Stimulated activated CD4-positive, alpha-beta T cell treated with anti-CD3 and anti-CD28 coated beads, Interleukin-2, amount 100 ng/mL, for 4 hours (primary cell): Measurements from ENCODE around the gene CABP4.

Source experiments
- DNase-seq: peaks from one replicate; pipeline ENCODE4 v3.0.0-alpha.2; 2020; ENCODE audit warnings: low read depth

CABP4 gene

DNA sequence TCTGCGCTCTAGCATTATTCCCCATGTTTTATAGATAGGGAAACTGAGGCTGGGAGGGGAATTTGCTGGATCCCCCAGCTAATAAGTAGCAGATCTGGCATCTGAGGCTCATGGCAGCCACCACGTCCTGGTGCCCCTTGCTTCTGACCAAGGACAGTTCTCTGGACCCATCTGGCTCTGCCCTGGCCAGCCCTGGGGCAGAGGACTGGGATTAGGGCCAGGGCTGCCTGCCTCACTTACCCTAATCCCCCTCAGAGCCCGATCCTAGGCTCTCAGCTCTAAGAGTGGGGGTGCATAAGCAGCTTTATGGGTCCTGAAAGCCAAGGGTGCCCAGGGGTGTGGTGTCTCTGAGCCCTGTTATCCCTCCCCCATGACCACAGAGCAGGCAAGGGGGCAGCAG lies at the start of gene CABP4:
TSS of gene CABP4 (plus strand) at position 301 of the 400 bp plus-strand sequence. CDS start at position 371, 70 bp downstream.
- DNase-seq: no peak

DNA sequence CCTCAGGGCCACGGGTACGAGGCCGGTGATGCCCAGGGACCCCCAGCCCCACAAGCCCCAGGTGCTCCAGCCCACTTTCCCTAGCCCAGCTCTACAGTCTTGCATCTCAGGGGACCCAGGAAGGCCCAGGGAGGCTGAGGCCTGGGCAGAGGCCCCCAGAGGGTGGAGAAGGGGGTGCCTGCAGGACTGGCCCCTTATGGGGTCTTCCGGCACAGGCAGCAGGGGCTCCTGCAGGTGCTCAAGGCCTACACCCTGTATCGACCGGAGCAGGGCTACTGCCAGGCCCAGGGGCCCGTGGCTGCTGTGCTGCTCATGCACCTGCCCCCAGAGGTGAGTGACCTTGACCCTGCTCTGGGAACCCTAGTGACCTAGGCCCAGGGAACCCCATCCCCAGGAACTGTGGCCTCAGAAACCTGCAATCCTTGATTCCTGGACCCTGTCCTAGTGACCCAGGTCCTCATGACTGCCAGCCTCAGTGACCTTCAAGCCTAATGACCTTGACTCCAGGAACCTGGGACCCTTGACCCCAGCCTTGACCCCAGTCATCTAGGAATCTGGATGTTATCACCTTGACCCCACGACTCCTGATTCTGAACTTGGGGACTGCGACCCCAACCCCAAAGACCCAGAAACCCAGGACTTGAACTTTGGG lies 49.3 kb upstream of the CABP4 start:
- DNase-seq: no peak

DNA sequence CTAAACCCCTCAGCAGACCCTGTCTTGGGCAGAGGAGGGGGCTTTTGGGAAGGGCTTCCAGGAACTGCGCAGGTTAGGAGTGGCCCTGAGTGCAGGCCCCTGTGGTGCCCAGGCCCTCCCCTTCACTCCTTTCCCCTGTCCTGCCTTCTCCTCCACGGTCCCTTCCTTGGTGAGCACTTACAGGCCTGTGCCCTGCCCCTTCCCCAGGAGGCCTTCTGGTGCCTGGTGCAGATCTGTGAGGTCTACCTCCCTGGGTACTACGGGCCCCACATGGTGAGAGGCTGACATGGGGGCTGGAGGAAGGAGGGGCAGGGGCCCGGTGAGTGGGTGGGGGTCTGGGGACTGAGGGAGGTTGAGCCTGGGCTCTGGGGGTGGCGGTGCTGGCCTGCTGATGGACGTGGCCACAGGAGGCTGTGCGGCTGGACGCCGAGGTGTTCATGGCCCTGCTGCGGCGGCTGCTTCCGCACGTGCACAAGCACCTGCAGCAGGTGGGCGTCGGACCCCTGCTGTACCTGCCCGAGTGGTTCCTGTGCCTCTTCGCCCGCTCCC lies 48.7 kb upstream of the CABP4 start:
- no peak for DNase-seq

DNA sequence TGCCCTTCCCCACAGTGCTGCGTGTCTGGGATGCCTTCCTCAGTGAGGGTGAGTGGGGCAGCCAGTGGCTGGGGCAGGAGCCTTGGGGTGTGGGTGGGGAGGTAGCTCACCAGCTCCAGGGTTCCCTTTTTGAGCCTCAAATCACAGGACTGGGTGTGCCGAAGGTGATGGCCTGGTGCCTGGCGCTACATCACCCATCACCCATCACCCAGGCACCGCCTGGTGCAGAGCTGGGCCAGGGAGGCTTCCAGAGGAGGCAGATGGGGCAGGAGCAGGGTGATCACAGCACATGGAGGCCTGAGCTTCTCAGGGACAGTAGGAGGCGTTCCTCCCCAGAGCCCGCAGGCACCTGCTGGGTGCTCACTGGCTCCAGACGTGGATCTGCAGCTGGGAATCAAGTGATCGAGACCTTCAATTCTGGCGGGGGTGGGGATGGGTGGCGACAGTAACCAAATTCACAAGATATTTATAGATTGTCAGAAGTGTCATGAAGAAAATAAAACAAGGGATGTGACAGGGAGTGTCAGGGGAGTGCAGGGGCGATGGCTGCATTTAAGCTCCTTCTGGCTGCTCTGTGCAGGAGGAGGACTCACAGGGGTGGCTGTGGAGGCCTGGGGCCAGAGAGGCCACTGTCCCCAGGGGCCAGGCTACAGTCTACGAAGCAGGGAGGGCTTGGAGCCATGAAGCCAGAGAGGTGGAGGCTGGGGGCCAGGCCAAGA lies 48.0 kb upstream of the CABP4 start:
- no peak for DNase-seq

DNA sequence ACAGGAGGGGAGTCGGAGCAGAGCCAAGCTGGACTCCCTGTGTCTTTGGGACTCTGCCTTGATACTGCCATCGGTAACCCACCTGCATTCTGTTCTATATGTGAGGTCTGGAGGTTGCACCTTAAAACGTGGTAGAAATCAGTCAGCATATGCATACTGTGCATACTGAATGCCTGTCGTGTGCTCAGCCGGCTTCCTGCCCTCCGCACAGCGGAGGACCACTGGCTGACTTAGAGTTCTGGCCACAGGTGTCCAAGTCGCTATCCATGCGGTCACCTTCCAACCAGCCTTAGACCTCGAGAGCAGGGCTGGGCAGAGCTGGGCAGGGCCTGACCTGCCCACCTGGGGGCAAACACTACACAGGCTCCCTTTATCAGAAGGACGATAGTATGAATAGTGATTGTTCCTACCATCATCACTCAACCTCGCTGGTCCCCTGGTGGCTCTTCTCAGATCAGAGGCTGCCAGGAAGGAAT lies 47.4 kb upstream of the CABP4 start:
- no peak for DNase-seq

DNA sequence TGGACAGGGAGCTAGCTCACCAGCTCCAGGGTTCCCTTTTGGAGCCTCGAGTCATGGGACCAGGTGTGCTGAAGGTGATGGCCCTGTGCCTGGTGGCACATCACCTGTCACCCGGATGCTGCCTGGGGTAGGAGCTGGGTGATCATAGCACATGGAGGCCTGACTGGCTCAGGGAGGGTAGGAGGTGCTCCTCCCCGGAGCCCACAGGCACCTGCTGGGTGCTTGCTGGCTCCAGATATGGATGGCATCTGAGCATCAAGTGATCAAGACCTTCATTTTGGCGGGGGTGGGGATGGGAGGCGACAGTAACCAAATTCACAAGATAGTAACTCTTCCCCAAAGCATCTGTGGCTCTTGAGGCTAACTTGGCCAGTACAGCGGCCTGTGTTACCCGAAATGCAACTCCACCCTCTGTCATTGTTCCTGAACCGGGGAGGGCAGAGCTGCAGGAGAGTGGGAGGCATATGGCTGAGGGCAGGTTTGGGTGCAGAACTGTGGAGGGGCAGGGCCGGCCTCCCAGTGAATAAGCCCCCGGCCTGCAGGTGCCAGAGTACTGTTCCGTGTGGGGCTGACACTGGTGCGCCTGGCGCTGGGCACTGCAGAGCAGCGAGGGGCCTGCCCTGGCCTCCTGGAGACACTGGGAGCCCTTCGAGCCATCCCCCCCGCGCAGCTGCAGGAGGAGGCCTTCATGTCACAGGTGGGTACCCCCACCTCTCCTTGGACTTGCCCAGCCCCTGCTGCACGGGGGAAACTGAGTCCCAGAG lies 46.5 kb upstream of the CABP4 start:
- DNase-seq: no peak

DNA sequence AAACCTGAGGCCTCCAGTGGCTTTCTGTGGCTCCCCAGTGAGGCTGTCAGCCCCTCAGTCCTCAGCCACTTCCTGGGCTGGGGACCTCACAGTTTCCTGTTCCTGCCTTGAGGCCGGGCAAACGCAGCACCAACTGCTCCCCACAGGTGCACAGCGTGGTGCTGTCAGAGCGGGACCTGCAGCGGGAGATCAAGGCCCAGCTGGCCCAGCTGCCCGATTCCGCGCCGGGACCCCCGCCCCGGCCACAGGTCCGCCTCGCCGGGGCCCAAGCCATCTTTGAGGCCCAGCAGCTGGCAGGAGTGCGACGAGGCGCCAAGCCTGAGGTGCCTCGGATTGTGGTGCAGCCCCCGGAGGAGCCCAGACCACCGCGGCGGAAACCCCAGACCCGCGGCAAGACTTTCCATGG lies 45.9 kb upstream of the CABP4 start:
- DNase-seq: no peak

DNA sequence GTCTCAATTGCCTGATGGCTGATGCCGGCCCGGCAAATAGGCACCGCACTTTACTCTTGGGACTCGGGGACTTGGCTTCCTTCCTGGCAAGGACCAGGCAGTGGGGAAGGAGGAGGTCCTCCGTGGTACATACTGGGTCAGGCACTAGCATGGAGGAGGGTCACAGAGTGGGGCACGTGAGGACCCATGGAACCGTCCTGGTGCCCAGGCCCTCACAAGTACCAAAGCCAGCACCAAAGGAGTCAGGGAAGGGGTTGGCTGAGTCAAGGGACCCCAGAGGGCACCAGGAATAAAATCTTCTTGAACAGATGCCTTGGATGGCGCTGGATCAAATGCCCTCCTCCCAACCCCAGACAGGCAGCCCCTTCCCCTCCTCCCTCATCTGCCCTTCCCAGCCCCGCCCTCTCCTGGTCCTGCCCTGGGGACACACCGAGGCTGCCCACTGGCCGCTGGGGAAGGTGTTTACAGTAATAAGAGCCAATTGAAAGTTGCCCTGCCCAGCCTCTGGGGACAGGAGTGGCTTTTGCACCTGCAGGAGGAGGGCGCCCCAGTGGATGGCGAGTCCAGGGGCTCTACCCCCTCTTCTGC lies 45.3 kb upstream of the CABP4 start:
- no peak for DNase-seq

DNA sequence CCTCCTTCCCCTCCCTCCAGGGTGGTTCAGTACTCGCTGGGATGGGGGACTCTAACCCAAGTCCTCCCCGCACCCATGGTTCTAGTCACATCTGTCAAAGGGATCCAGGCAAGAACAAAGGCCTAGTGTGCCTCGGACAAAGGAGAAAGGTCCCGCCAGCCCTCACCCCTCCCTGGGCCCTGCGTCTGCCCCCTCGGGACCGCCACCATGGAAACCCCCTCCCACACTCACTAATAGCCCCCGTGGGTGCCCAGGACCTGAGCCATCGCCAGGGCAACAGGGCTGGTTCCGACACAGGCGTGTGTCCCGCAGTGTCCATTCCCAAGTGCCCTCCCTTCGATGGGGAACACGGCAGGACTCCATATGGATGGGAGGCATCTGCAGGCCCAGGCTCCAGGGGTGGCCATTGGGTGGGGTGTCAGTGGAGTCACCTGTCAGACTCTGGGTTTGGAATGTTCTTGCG lies 44.8 kb upstream of the CABP4 start:
- DNase-seq: no peak

DNA sequence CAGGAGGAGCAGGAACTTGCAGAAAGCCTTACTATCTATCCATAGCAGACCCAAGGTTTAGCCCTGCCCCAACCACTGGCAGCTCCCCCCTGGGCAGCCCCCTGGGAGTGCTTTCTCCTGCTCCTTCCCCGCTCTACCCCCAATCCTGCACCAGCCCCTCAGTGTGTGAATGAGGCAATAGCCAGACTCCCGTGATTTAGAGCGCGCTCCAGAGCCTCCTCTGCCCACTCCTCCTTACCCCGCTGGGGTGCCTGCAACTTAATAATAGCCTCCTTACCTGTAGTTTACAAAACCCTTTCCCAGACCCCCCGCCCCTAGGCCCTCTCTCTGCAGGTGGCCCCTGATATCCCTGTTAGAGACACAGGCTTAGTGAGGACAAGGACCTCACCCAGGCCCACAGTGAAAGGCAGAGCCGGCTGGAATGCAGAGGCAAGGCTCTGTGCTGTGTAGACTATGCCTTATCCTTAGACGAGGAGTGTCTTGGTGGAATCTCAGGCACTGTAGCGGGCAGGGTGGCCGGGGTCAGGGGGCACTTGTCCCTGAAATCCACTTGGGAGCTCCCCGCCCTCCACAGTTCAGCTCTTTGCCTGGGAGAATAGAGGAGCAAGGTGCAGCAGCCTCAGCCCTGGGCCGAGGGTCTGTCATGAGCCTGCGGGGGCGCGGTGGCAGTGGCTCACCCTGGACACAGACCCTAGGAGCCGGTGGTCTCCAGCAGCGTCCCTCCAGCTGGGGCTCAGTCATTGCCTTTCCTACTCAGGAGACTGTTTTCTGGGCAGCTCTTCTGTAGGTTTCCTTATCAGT lies 44.0 kb upstream of the CABP4 start:
- no peak for DNase-seq

DNA sequence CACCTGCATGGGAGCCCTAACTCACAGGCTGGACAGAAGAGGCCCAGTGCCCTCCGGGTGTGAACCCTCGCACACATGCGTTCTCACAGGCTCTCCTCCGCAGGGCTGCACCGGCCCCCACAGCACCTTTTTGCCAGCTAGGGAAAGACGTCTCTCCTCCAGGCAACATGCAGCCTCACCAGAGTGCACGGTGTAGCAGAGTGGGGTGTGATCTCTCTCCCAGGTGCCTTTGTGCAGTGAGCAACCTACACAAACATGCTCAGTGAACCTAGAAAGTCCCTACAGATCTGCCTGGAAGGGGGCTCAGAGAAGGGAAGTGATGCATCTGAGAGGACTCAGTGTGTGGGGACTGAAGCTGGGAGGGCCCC lies 43.4 kb upstream of the CABP4 start:
- DNase-seq: no peak

DNA sequence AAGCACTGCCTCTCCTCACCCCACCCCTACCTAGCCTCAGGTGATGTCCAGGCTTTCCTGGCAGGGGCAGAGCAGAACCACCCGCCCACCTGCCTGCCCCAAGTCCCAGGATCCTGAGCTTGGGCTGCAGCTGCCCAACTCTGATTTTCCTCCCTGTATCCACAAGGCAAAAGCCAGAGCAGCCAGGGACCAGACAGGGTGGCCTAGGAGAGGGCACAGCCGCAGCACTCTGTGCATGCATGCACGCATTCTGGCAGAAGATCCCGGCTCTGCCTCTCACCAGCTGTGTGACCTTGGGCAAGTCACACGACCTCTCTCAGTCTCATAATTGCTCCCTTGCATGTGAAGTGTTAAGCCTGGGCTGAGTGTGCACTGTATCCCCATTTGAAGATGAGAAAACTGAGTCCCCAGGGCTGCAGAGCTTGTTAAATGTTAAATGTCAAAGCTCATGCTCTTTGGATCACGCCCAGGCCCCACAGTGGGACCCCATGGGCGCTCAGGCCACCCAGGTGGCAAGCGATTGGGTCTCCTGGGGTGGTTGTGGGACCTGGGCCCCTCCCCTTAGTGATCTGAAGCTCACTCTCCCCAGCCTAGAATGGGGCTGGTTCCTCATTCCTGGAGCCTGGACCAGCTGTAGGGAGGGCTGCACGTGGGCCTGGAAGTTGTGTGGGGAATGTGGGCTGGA lies 42.5 kb upstream of the CABP4 start:
- no peak for DNase-seq

DNA sequence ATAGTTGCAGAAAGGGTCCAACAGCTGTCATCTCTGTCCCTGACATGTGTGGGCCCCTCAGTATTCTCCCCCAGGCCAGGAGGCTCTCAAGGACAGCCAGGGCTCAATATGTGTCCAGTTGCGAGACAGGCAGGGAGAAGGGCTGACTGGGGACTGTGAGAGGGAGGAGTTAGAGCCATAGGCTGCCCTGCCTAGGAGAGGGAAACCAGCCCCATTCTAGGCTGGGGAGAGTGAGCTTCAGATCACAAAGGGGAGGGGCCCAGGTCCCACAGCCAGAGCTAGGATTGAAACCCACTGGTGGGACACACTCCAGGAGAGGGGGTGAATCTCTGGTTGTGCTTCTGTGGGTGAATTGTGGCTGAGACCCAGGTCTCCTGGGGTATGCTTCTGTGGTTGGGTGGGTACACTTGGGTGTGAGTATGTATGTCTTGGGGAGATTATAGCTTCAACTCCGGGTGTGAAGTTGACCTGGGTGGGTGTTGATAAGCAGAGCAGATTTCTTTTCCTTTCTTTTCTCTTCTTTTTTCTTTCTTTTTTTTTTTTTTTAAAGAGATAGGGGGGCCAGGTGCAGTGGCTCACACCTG lies 41.8 kb upstream of the CABP4 start:
- DNase-seq: no peak

DNA sequence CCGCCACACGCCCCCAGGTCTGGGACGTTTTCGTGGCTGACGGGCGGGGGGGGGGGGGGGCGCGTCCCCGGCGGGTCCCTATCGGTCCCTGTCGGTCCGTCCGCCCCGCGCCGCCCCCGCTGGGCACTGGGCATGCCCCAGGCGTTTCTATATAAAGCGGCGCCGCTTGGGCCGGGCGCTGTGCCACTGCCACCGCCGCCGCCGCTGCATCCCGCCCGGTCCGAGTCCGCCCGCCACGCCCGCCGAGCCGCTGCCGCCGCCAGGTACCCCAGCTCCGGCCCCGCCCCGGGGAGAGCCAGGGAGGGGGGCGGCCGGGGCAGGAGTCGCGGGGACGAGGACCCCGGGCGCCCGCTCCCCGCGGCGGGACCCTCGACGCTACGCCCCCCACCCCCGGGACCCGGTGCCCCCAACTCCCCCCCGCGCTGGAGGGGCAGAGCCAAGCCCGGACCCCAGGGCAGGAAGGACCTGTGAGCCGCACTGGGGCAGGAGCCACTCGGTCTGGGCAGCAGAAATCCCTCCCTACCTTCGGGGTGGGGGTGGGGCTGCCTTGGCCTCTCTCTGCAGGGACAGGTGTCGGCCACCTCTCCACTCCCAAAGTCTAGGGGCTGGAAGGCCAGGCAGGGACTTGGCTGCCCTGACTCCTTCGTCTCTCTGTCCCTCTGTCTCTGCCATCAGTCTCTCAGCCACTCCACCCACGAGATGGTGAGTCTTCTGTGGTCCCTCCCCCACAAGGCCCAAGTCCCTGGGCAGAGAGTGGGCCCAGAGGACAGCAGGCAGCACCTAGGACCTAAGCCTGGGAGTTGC lies 39.5 kb upstream of the CABP4 start, which contains the start of gene CARNS1:
TSS of gene CARNS1 (plus strand) at position 178 of the 804 bp plus-strand sequence. CDS start at position 700, 522 bp downstream.
- no peak for DNase-seq

DNA sequence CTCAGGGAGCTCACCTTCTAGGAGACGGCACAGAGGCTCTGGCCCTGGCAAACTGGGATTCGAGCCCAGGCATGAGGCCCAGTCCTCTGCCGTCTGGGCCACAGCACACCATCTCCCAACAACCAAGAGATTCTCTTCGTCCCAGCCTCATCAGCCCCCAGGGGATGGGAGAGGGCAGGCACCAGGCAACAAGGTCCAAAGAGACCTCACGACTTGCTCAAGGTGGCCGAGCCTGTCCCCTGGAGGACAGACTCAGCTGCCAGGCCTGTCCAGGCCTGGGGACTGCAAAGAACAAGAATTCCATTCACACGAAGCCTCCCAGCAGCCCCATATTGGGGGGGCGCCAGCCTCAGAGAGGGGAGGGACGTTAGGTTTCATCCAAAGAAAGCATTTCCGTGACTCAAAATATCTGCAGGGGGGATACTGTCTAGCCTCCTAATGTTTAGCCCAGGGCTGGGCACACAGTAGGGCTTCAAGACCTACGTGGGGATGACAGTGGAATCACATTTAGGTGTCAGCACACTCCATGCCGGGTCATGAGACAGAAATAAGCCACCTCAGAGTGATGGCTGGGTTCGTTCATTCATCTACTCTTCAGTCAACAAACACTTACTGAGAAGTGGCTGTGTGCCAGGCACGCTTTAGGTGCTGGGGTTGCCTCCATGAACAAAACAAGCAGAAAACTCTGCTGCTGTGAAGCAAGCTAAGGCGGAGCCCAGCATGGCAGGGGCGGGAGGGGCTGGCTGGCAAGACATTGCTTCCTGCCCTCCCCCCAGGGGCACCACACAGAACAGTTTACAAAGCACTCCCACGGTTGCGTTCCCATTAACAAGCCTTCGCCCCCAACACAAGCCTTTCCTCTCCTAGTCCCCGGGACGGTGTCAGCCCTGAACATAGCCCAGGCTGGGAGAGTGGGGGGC lies 38.5 kb upstream of the CABP4 start:
- DNase-seq: peak; percentile 73

DNA sequence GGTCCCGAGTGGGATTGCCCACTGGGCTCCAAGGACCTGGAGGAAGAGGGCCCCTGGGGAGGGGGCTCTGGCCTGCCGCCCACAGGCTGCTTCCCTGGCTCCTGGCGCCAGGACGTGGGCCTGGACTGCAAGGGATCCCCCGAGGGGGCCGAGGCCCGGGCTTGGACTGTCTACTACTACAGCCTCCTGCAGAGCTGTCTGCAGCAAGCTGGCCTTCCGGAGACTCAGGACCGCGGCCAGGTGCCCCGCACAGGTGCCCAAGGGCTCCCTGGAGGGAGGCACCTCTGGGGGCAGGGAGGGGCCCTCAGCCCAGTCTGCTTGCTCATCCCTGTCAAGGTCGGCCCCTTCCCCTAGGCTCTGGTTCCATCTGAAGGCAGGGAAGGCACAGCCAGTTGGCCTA lies 37.7 kb upstream of the CABP4 start:
- no peak for DNase-seq

DNA sequence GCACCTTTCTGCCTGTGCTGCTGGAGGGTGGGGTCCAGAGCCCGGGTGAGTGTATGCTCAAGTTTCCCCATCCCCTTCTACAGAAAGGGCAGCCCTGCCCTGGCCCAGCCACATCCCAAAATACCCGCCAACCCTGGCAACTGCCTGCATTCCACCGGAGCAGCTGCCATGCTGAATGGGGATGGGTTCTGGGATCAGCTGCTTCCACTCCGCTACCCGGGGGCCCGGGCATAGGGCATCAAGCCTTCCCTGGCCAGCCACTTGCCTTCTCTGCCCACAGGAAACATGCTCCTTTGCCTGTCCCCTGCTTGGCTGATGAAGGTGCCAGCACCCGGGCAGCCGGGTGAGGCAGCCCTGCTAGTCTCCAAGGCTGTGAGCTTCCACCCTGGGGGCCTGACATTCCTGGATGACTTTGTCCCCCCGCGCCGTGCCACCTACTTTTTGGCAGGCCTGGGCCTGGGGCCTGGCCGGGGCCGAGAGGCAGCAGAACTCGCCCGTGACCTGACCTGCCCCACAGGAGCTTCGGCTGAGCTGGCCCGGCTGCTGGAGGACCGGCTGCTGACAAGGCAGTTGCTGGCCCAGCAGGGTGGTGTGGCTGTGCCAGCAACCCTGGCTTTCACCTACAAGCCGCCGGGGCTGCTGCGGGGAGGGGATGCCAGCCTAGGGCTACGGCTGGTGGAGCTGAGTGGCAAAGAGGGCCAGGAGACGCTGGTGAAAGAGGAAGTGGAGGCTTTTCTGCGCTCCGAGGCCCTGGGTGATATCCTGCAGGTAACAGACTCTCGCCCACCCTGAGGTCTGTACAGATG lies 36.5 kb upstream of the CABP4 start:
- no peak for DNase-seq
